ENCODE measurements around the gene L3MBTL4.

Gene L3MBTL4

DNA sequence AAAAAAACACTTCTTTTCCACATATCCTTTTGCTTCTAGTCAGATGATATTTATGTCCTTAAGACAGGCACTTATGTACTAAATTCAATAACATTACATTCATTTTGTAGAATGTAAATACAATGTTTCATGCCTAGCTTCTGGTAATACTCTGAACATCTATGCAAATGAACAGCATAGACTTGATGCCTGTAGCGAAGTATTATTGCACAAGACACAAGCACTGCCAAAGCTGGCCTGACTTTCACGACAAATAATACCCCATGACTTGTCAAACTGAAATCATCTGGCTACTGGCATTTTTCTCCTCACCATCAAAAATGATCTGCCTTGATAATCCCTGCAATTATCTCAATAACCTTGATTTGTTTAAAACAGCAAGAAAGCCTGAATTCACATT lies 101.3 kb downstream of the L3MBTL4 start:
- DNase-seq: no peak
- H3K4me3 Mint-ChIP-seq: no peak overlapping the region
- H3K27me3 Mint-ChIP-seq (ENCODE audit: low read depth, poor library complexity): no peaks in the 10 kb centered on the region
- peaks cover 10% of the 10 kb centered on the region for H3K9me3 Mint-ChIP-seq
- H3K27ac Mint-ChIP-seq: no peak overlapping the region
- TF ChIP-seq, protein P1, sequence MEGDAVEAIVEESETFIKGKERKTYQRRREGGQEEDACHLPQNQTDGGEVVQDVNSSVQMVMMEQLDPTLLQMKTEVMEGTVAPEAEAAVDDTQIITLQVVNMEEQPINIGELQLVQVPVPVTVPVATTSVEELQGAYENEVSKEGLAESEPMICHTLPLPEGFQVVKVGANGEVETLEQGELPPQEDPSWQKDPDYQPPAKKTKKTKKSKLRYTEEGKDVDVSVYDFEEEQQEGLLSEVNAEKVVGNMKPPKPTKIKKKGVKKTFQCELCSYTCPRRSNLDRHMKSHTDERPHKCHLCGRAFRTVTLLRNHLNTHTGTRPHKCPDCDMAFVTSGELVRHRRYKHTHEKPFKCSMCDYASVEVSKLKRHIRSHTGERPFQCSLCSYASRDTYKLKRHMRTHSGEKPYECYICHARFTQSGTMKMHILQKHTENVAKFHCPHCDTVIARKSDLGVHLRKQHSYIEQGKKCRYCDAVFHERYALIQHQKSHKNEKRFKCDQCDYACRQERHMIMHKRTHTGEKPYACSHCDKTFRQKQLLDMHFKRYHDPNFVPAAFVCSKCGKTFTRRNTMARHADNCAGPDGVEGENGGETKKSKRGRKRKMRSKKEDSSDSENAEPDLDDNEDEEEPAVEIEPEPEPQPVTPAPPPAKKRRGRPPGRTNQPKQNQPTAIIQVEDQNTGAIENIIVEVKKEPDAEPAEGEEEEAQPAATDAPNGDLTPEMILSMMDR (IDR thresholded peaks at IDR 0.05): no peak
- H3K4me1 Mint-ChIP-seq: no peaks in the 10 kb centered on the region
- no peaks in the 10 kb centered on the region for H3K36me3 Mint-ChIP-seq (ENCODE audit: low read depth)

DNA sequence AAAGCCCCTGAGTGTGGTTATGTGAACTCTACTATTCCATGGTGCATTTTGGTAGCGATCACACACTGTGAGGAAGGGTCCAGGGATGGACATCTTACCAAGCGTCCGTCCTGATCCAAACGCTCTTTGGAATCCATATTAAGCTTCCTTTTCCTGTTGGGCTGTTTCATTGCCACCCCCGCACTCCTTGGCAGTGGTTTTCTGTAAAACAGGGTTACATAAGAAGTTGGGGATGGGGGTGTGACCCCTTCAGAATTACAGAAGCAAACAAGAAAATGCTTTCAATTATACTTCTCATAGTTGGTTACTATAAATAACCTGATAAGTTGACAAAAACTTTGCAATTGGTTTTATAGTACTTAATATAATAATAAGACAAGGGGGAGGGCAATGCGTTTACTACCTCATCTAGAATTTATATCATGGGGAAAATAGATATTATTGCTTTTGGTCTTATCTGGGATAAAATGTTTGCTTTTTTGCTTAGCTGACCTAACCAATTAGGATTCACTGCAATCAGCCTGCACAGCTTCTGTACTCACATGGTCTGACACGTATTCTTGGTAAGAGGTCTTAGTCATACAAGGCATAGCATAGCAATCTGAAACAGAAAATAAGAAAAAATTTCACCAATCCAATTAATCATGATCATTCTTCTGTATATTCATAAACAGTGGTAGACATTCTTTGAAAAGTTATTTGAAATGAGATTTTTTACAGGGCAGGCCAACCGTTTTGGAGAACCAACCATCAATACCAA lies 103.1 kb downstream of the L3MBTL4 start:
- TF ChIP-seq, protein P1 (IDR thresholded peaks at IDR 0.05): no peak
- H3K4me3 Mint-ChIP-seq: no peak overlapping the region
- no peaks in the 10 kb centered on the region for H3K27me3 Mint-ChIP-seq (ENCODE audit: low read depth, poor library complexity)
- DNase-seq: no peak
- no peaks in the 10 kb centered on the region for H3K4me1 Mint-ChIP-seq
- no peak overlapping the region for H3K27ac Mint-ChIP-seq
- no peaks in the 10 kb centered on the region for H3K9me3 Mint-ChIP-seq
- no peaks in the 10 kb centered on the region for H3K36me3 Mint-ChIP-seq (ENCODE audit: low read depth)

DNA sequence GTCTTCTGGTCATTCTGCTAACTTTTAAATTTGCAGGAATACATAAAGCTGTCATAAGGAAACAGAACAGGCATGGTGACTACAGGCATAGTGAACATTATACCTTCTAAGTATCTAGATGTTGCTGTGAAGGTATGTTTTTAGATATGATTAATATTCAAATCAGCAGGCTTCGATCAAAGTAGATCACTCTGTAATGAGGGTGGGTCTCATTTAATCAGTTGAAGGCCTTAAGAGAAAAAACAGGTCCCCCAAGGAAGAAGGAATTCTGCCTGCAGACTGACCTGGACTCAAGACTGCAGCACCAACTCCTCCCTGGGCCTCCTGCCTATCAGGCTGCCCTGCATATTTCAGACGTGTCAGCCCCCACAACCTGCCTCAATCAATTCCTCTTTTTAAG lies 104.0 kb downstream of the L3MBTL4 start:
- Mint-ChIP-seq H3K27me3 (ENCODE audit: low read depth, poor library complexity) (no peaks in the 10 kb centered on the region), H3K27ac (no peak overlapping the region), H3K4me3 (no peak overlapping the region), H3K4me1 (no peaks in the 10 kb centered on the region), H3K9me3 (no peaks in the 10 kb centered on the region), H3K36me3 (ENCODE audit: low read depth) (no peaks in the 10 kb centered on the region)
- DNase-seq: no peak
- TF ChIP-seq, protein P1 (IDR thresholded peaks at IDR 0.05): no peak

DNA sequence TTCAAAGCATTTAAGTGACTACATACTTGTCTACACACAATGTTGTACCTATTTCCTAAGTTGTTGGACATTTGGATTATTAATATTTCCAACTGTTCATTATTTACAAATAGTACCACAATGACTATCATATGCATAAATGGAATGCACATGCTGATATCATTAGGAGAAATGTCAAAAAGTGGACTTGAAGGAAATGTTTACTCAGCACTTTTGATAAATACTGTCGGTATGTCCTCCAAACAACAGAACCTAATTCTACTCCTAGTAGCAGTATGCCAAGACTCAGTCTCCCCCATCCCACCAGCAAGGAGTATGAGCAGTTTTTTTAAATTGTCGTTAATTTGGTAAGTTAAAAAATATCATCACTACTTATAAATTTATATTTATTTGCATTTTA lies 116.8 kb downstream of the L3MBTL4 start:
- H3K27me3 Mint-ChIP-seq (ENCODE audit: low read depth, poor library complexity): no peaks in the 10 kb centered on the region
- no peak overlapping the region for H3K27ac Mint-ChIP-seq
- H3K36me3 Mint-ChIP-seq (ENCODE audit: low read depth): no peaks in the 10 kb centered on the region
- TF ChIP-seq, protein P1 (IDR thresholded peaks at IDR 0.05): no peak
- DNase-seq: no peak
- H3K4me1 Mint-ChIP-seq: peaks cover 10% of the 10 kb centered on the region
- H3K9me3 Mint-ChIP-seq: no peaks in the 10 kb centered on the region
- H3K4me3 Mint-ChIP-seq: no peak overlapping the region

GRCh38 chr18:6294148-6294784 lies 120.4 kb downstream of the L3MBTL4 start:
- no peak for DNase-seq
- H3K36me3 Mint-ChIP-seq (ENCODE audit: low read depth): no peaks in the 10 kb centered on the region
- peaks cover 2% of the 10 kb centered on the region for H3K27me3 Mint-ChIP-seq (ENCODE audit: low read depth, poor library complexity)
- H3K9me3 Mint-ChIP-seq: no peaks in the 10 kb centered on the region
- TF ChIP-seq, protein P1 (IDR thresholded peaks at IDR 0.05): no peak
- peaks cover 19% of the 10 kb centered on the region for H3K4me1 Mint-ChIP-seq
- no peak overlapping the region for H3K4me3 Mint-ChIP-seq
- H3K27ac Mint-ChIP-seq: no peak overlapping the region

- Mint-ChIP-seq H3K4me3 (no peak overlapping the region), H3K9me3 (no peaks in the 10 kb centered on the region), H3K27me3 (ENCODE audit: low read depth, poor library complexity) (peaks cover 2% of the 10 kb centered on the region), H3K27ac (peak overlapping the region; percentile 78), H3K4me1 (peaks cover 23% of the 10 kb centered on the region), H3K36me3 (ENCODE audit: low read depth) (no peaks in the 10 kb centered on the region)
- TF ChIP-seq, protein P1 (IDR thresholded peaks at IDR 0.05): no peak
- DNase-seq: no peak
These were observed 124.9 kb downstream of the L3MBTL4 start for GRCh38 chr18:6289843-6290242.
